Measurements from ENCODE around the gene ADAMTS16. TPM values are rescaled to one million over a fixed set of nuclear protein-coding genes. Genes with fewer than 3 reads are reported as not detected.

ADAMTS16 gene
- polyA plus RNA-seq, 10 donors, result 6.6 to 8.4 (median 7.1) TPM

- peak in 1 of 3 donors; percentile 39 for DNase-seq
These were observed 204.0 kb downstream of the ADAMTS16 start for GRCh38 chr5:5344051-5344571.

DNA sequence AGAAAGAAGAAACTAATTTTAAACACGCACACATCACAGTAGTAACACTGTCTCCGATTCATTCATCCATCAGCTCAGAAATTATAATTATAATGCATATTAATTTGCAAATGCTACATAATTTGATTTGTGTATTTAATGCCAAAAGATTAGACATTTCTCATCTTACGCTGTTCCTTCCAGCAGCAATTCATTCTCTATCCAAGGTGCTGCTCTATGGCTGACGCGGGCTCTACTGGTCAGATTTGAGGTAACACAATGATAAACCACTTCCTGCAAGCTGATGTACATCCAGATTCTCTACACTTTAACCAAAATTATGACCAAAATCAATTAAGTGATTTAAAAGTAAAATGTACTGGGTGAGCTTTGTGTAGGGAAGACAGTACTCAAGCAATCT, 204.5 kb downstream of the ADAMTS16 start:
- DNase-seq, result no peak

DNA sequence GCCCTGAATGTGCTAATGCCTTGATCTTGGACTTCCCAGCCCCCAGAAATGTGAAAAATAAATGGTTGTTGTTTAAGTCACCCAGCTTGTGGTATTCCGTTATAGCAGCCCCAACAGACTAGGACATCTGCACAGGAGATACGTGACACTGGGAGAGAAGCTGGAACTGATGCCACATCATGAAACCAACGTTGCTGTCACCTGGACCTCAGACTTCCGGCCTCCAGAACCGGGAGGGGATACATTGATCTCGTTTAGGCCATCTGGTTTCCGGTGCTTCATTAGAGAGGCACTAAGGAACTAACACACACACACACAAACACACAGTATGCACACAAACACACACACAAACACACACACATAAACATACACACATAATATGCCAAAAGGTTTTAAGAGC, 207.3 kb downstream of the ADAMTS16 start:
- no peak for DNase-seq

DNA sequence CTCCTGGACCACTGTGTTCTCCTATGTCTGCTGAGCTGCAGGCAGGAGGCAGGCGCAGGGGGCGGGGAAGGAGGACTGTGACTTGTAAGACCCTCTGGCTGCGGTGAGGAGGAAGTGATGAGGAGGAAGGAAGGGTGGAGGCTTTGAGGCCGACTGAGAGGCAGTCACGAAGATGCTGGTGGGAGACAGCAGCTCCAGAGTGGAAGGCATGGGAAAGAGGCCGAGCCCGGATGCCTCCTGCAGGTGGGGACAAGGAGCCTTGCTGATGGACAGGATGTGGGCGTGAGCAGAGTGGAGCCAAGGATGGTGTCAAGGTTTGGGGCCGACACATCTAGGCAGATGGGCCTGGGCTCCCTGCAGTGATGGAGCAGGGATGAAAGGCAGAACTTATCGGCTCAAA, 208.0 kb downstream of the ADAMTS16 start:
- no peak for DNase-seq

- DNase-seq, result no peak
These were observed 208.4 kb downstream of the ADAMTS16 start for GRCh38 chr5:5348576-5348975.

DNA sequence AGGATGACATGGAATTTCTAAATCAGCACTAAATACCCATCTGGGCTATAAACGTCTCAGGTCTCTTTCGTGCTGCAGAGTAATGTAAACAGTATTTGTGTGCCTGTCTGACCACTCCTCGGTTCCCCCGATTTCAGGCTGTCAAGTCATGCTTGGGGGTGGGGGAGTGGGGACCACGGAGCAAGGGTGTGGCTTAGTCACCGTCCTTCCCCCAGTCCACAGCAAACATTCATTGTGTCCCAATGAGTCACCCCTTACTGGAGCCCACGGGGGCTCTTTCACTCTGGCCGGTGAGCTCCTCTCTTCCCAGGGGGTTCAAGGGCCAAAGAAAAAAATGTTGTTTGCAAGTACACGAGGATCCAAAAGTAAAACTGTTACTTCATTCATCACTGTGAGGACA, 210.0 kb downstream of the ADAMTS16 start:
- DNase-seq, result no peak

GRCh38 chr5:5351288-5351979, 211.3 kb downstream of the ADAMTS16 start:
- no peak for DNase-seq

DNA sequence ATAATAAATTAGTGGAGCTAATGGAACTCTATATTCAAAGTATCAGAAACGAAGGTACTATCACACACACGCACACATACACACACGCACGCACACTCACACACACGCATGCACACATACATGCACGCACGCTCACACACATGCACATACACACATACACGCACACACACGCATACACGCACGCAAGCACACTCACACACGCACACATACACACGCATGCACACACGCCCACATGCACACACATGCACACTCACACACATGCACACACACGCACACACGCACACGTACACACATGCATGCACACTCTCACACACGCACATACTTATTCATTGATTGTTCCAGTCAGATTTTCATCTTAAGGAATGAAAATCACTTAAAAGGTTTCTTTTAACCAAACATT, 212.5 kb downstream of the ADAMTS16 start:
- DNase-seq, result no peak

DNA sequence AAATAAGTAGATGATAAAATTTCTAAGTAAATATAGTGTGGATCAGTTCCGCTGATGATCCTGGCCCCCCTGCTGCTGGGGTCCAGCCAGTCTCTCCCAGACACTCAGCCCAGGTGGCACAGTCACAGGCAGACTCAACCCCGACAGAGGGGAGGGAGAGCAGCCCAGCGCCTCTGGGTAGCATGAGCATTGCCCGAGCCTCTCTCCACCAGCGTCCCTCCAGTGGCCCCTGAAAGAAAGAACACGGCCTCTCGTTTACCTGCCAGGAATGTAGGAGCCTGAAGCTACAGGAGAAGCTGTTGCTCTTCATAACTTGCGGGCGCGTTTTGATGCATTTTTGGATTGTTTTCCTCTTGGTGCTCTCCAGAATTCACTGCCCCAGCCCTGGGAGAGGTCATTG, 213.6 kb downstream of the ADAMTS16 start:
- no peak for DNase-seq

- no peak for DNase-seq
These were observed 216.6 kb downstream of the ADAMTS16 start for GRCh38 chr5:5356765-5357164.

GRCh38 chr5:5359618-5360017, 219.5 kb downstream of the ADAMTS16 start:
- no peak for DNase-seq

DNA sequence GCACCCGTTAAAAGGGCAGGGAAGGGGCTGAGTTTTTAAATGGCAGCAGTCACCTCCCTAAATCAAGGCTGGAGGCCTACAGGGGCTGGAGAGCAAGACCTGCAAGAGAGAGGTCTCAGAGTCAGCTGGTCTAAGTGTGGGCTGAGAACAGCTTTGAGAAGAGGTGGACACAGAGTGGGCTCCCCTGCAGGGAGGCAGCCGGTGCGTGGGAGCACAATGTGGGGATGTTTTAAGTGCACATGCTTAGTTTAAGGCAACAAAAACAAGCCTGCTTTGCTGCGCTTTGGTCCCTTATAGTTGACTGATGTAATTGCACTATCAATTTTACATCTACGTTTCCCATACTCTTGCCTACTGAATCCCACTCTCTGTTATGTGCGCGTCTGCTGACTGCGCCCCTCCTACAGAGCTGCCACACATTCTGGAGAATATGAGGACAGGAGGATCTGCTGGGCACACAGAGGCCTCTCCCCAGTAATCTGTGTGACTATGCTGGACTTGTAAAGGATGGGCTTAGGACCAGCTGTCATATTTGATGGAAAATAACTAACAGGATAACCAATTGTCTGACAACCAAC, 220.3 kb downstream of the ADAMTS16 start:
- DNase-seq, result no peak

- no peak for DNase-seq
These were observed 220.9 kb downstream of the ADAMTS16 start for GRCh38 chr5:5360941-5361520.

DNA sequence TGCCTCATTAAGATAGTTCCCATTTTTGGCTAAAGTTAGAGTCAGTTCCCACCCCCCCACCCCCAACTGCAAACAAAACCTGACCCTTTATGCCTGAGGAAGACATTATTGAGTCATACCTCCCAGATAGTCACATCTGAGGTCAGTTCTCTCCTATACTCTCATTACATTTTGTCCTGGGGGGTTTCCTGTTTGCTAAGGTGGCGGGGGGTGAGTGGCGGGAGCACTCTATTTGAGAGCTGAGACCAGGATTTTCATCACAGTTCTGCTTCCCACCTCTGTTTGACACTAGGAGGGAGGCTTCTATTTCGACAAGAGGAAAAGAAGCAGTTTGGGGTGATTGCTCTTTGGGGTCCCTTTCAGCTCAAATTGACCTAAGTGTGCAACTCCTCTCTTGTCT, 222.9 kb downstream of the ADAMTS16 start:
- DNase-seq, result no peak

- no peak for DNase-seq
These were observed 224.8 kb downstream of the ADAMTS16 start for GRCh38 chr5:5364932-5365331.

GRCh38 chr5:5367739-5368138, 227.6 kb downstream of the ADAMTS16 start:
- DNase-seq, result peak in 1 of 3 donors; percentile 60

DNA sequence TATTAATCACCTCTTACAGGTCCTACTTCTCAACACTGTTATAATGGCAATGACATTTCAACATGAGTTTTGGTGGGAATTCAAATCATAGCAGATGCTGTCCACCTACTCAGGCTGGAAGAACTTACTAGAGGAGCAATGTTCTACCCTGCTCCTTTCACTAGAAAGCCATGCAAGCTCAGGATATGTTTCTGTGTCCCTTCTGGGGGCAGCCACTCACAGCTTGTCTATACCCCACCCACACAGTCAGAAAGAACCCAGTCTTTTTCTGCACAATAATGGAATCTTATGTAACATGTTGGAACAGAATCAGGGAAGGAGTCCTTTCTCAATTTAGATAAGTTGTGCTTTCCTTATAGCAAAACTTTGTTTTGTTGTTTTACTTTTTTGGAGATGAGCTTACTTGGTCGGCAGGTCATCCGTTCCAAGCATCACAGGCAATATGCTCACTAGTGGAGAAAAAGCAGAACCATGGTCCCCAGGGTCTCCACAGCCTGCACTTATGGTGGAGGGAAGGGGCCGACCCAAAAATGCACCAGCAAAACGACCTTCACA, 229.0 kb downstream of the ADAMTS16 start:
- DNase-seq, result peak in 1 of 3 donors; percentile 54
